ENCODE data around the gene MYD88. TPM values are rescaled to one million over a fixed set of nuclear protein-coding genes. Genes with fewer than 3 reads are reported as not detected.

The MYD88 gene
- 21.9 to 25.5 TPM (median 23.5 TPM) in 5 replicates for total RNA-seq (2022; extraction: Qiagen RNA extraction)

GRCh38 chr3:38138349-38139190 is at the start of gene MYD88:
MYD88 (plus strand) TSS chr3:38138661; CDS start chr3:38138701, 40 bp downstream.

GRCh38 chr3:38136777-38137614 is 1.5 kb upstream of the MYD88 start, which contains the start of gene ACAA1:
ACAA1 (minus strand) TSS chr3:38137127; CDS start chr3:38137035, 92 bp downstream.

GRCh38 chr3:38164952-38165721 is 26.7 kb downstream of the MYD88 start, which contains the start of gene OXSR1:
OXSR1 (plus strand) TSS chr3:38165537; CDS start chr3:38165877, 340 bp downstream.

Other genes with a start within 250 kb of the MYD88 start
- gene VILL, start 147.9 kb upstream of the MYD88 start, total RNA-seq (2022; extraction: Qiagen RNA extraction), result 0.06 to 0.21 TPM (median 0.09 TPM) in 4 of 5 replicates, not detected in the other
- 3.1 to 4.7 TPM (median 3.7 TPM) in 5 replicates for gene PLCD1, start 109.0 kb upstream of the MYD88 start, total RNA-seq (2022; extraction: Qiagen RNA extraction)
- gene DLEC1, start 99.5 kb upstream of the MYD88 start, total RNA-seq (2022; extraction: Qiagen RNA extraction), result 0.02 to 0.09 TPM (median 0.05 TPM) in 5 replicates
- gene ACAA1, start 1.5 kb upstream of the MYD88 start, total RNA-seq (2022; extraction: Qiagen RNA extraction), result 41.2 to 47.1 TPM (median 45.2 TPM) in 5 replicates
- gene OXSR1, start 26.9 kb downstream of the MYD88 start, total RNA-seq (2022; extraction: Qiagen RNA extraction), result 27.9 to 45.9 TPM (median 33.7 TPM) in 5 replicates
- gene SLC22A13, start 127.2 kb downstream of the MYD88 start, total RNA-seq (2022; extraction: Qiagen RNA extraction), result 0.05 to 0.06 TPM in 2 of 5 replicates, not detected in the others
- gene SLC22A14, start 143.6 kb downstream of the MYD88 start, total RNA-seq (2022; extraction: Qiagen RNA extraction), result 0.05 to 0.06 TPM (median 0.06 TPM) in 4 of 5 replicates, not detected in the other
- gene XYLB, start 208.1 kb downstream of the MYD88 start, total RNA-seq (2022; extraction: Qiagen RNA extraction), result 3.2 to 4.9 TPM (median 3.6 TPM) in 5 replicates